Transverse colon (tissue), 4 donors: ENCODE data around the gene NOM1. TPM values are rescaled to one million over a fixed set of nuclear protein-coding genes. Genes with fewer than 3 reads are reported as not detected.
"Not testable (repeated sequence)": the region's sequence is repeated elsewhere in the genome, so short reads cannot be mapped to it uniquely, and the experiment has no call there.

Experiments used
- DNase-seq: peaks from one replicate; pipeline ENCODE4 v3.0.0-alpha.2; 2019
- H3K27ac ChIP-seq, 4 donors: fragments of 200-600 bp; sonication (generic); 2 replicates each; pipeline ENCODE4 v1.5.1; 2016 to 2018; ENCODE audit warnings: inconsistent platforms in 4 of 4
- H3K27me3 ChIP-seq: fragments of 200-600 bp; sonication (generic); 2 replicates; pipeline ENCODE4 v1.5.1; 2017; ENCODE audit warnings: inconsistent platforms
- H3K36me3 ChIP-seq, 4 donors: fragments of 200-600 bp; sonication (generic); 2 replicates each; pipeline ENCODE4 v1.5.1; 2017 to 2019; ENCODE audit warnings: inconsistent platforms in 4 of 4
- H3K4me1 ChIP-seq, 4 donors: fragments of 200-600 bp; sonication (generic); 2 replicates each; pipeline ENCODE4 v1.5.1; 2017 to 2020; ENCODE audit warnings: inconsistent platforms in 4 of 4
- H3K4me3 ChIP-seq, 4 donors: fragments of 200-600 bp; sonication (generic); 1 replicate in 1 of 4; 2 replicates in 3 of 4; pipeline versions ENCODE4 v1.5.1 to v1.6.1; 2017 to 2019; ENCODE audit warnings: inconsistent platforms in 4 of 4
- H3K9me3 ChIP-seq, 2 donors: fragments of 200-600 bp; sonication (generic); 2 replicates each; pipeline ENCODE4 v1.5.1; 2017 to 2019; ENCODE audit warnings: inconsistent platforms in 2 of 2
- EP300 ChIP-seq: sonication (generic); formaldehyde crosslinking; IDR thresholded peaks from one replicate; pipeline ENCODE4 v1.6.1; 2017; ENCODE audit warnings: antibody characterized with exemption, low read depth
- POLR2A ChIP-seq: fragments of 450-650 bp; IDR thresholded peaks from one replicate; pipeline ENCODE4 v1.6.1; 2016; ENCODE audit warnings: antibody characterized with exemption, mild to moderate bottlenecking, moderate library complexity
- POLR2AphosphoS5 ChIP-seq, 3 donors: sonication (generic); formaldehyde crosslinking; IDR thresholded peaks; one replicate each; pipeline ENCODE4 v1.6.1; 2016; ENCODE audit warnings: antibody characterized with exemption in 3 of 3
- WGBS, 2 donors: methylation state at CpG; one replicate each; pipeline ENCODE4 v1.1.5; 2018; ENCODE audit warnings: low coverage in 1 of 2; 5-methylcytosine and 5-hydroxymethylcytosine counted together
- in situ Hi-C, 4 donors: fragments of 200-750 bp; cut with MboI; loops; one replicate each; pipeline versions ENCODE4 v1.15.0 to v1.15.1; 2017; ENCODE audit warnings: low sequenced_read_pairs in 3 of 4, low pct_ligation_motif_present in 1 of 4, low pct_unique_long_range_greater_than_20kb in 1 of 4
- intact Hi-C: fragments of 100-400 bp; cut with DNase I; formaldehyde crosslinking; loops from one replicate; pipeline ENCODE4 v1.15.1; 2023; ENCODE audit warnings: low total_unique reads
- total RNA-seq, 4 donors: library from RNA; depleted of rRNA; stranded (reverse); fragments of >200 nt; gene quantifications; one replicate each; pipeline ENCODE4 v1.1.0, GENCODE V29; 2016
- TF ChIP-seq, protein P1 (sequence below), 5 experiments: fragments of 200-600 bp in 3 of 5; fragments of 450-650 bp in 2 of 5; sonication (generic) in 3 of 5; IDR thresholded peaks; 1 replicate in 2 of 5; 2 replicates in 3 of 5; pipeline ENCODE4 v1.5.1; 2016 to 2017; ENCODE audit warnings: antibody characterized with exemption in 5 of 5, inconsistent platforms in 3 of 5, mild to moderate bottlenecking in 2 of 5, moderate library complexity in 1 of 5

NOM1 gene, protein sequence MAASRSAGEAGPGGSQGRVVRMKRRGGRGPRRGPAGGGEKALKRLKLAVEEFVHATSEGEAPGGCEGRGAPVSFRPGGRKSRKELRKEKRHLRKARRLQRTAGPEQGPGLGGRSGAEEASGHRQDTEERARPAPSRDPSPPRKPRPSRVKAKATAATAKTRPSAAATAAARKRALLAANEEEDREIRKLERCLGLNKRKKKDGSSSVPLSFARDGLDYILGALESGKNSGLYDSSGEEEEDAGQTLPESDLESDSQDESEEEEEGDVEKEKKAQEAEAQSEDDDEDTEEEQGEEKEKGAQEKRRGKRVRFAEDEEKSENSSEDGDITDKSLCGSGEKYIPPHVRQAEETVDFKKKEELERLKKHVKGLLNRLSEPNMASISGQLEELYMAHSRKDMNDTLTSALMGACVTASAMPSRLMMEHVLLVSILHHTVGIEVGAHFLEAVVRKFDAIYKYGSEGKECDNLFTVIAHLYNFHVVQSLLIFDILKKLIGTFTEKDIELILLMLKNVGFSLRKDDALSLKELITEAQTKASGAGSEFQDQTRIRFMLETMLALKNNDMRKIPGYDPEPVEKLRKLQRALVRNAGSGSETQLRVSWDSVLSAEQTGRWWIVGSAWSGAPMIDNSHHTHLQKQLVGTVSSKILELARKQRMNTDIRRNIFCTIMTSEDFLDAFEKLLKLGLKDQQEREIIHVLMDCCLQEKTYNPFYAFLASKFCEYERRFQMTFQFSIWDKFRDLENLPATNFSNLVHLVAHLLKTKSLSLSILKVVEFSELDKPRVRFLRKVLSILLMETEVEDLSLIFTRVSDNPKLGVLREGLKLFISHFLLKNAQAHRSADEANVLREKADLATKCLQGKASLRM
- total RNA-seq: 10 to 100 TPM in 3 of 4 donors, 1 to 10 TPM in 1; 6.6 to 22.4 (median 15.2) TPM

DNA sequence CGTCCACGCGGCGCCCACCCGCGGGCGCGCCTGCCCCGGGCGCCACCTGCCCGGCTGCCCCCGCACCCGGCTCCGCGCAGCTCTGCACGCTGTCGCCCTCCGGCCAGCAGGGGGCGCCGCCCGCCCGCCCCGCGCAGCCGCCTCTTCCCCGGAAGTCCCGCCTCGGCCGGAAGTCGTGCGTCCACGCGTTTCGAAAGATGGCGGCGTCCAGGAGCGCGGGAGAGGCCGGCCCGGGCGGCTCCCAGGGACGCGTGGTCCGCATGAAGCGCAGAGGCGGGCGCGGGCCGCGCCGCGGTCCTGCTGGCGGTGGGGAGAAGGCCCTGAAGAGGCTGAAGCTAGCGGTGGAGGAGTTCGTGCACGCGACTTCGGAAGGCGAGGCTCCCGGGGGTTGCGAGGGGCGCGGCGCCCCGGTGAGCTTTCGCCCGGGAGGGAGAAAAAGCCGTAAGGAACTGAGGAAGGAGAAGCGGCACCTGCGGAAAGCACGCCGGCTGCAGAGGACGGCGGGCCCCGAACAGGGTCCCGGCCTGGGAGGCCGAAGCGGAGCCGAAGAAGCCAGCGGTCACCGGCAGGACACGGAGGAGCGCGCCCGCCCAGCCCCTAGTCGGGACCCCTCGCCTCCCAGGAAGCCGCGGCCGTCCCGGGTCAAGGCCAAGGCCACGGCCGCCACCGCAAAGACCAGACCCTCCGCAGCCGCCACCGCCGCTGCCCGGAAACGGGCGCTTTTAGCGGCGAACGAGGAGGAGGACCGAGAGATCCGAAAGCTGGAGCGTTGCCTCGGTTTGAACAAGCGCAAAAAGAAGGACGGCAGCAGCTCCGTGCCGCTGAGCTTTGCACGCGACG, at the start of gene NOM1:
Gene NOM1 (plus strand): TSS at position 172 of the 840 bp plus-strand sequence. CDS start 26 bp downstream, at position 198.
- H3K27me3 ChIP-seq: peaks cover 27% of the 10 kb centered on the region
- H3K9me3 ChIP-seq: no peaks in the 10 kb centered on the region
- in situ Hi-C loops (loop anchor here in 3 of 4 donors (10.0 to 25.0 kb wide), 3 partner anchors 185 to 263 kb away; partner anchors contain the start of gene UBE3C (in 3 of the 3)), intact Hi-C loops (loop anchor here (10.0 kb wide), 1 partner anchor 325 kb away; no protein-coding TSS in a partner anchor)
- TF ChIP-seq POLR2A (peak; percentile 52), EP300 (no peak), POLR2AphosphoS5 (IDR thresholded peaks at IDR 0.05) (peak; percentile 52 to 82 (median 79))
- TF ChIP-seq, protein P1, sequence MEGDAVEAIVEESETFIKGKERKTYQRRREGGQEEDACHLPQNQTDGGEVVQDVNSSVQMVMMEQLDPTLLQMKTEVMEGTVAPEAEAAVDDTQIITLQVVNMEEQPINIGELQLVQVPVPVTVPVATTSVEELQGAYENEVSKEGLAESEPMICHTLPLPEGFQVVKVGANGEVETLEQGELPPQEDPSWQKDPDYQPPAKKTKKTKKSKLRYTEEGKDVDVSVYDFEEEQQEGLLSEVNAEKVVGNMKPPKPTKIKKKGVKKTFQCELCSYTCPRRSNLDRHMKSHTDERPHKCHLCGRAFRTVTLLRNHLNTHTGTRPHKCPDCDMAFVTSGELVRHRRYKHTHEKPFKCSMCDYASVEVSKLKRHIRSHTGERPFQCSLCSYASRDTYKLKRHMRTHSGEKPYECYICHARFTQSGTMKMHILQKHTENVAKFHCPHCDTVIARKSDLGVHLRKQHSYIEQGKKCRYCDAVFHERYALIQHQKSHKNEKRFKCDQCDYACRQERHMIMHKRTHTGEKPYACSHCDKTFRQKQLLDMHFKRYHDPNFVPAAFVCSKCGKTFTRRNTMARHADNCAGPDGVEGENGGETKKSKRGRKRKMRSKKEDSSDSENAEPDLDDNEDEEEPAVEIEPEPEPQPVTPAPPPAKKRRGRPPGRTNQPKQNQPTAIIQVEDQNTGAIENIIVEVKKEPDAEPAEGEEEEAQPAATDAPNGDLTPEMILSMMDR (IDR thresholded peaks at IDR 0.05): peak in 4 of 5 experiments; percentile 62 to 81 (median 74)
- H3K36me3 ChIP-seq: peaks cover 0 to 18% (median 6%) of the 10 kb centered on the region in 4 donors
- peak within 1 kb of the TSS; percentile 62 to 88 (median 72) for H3K27ac ChIP-seq
- peak; percentile 91 for DNase-seq
- peaks cover 12 to 31% (median 20%) of the 10 kb centered on the region in 4 donors for H3K4me1 ChIP-seq
- WGBS, 2 donors: 0% methylated on average over 1 to 99 of the region's 115 CpGs
- peak within 1 kb of the TSS; percentile 83 to 99 (median 96) for H3K4me3 ChIP-seq

DNA sequence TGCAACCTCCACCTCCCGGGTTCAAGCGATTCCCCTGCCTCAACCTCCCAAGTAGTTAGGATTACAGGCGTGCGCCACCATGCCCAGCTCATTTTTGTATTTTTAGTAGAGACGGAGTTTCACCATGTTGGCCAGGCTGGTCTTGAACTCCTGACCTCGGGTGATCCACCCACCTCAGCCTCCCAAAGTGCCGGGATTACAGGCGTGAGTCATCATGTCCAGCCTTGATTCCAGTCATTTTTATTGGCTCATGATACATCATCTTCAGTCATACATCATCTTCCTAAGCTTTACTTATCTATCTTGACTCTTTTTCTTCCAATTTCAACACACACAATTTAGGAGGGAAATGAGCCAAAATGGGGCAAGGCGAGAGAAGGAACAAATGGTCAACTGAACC, 49.4 kb upstream of the NOM1 start:
- H3K9me3 ChIP-seq, DNase-seq, H3K36me3 ChIP-seq, H3K27me3 ChIP-seq, H3K4me1 ChIP-seq, H3K4me3 ChIP-seq, intact Hi-C loops, H3K27ac ChIP-seq: not testable (repeated sequence)
- WGBS, 2 donors: 70 to 73% methylated on average over 9 of the region's 9 CpGs
- in situ Hi-C loops: loop anchor here in 1 of 4 donors (10.0 kb wide), 1 partner anchor 65 kb away; no protein-coding TSS in a partner anchor

DNA sequence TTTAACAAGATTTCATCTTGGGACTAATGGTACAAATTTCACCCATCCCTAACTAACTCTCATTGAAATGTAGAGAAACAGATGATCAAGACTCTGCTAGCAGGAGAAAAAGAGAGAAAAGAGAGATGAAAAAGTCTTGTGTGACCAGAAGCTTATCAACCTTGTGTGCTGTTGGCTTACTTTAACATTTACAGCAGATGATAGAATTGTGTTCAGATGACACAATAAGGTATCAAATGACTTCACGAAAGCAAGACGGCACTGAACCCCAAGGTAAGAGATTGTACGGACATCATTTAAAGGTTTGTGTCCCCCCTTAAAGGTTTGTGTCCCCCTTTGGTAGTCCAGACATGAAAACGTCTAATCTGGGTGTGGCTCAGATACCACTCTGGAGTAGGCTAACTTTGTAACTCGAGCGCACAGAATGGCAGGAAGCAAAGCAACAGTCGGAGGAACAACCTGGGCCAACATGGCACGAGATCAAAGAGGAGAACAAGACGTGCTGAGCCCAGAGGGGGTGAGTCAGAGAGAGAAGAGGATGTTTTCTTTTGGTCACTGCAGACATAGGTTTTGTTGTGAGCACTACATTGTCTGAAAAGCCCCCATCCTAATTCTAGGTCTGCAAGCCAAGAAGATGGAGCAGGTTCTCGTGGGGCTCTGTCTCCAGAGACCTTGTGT, 46.1 kb upstream of the NOM1 start:
- peak overlapping the region in 1 of 4 donors; percentile 34 for H3K27ac ChIP-seq
- H3K4me1 ChIP-seq: no peaks in the 10 kb centered on the region
- intact Hi-C loops (no loop called here), in situ Hi-C loops (loop anchor here in 1 of 4 donors (10.0 kb wide), 1 partner anchor 61 kb away; no protein-coding TSS in a partner anchor)
- H3K36me3 ChIP-seq: no peaks in the 10 kb centered on the region
- DNase-seq: no peak
- H3K27me3 ChIP-seq: no peaks in the 10 kb centered on the region
- 52 to 60% methylated on average over 6 to 10 of the region's 10 CpGs for WGBS, 2 donors
- no peak overlapping the region for H3K4me3 ChIP-seq
- H3K9me3 ChIP-seq: no peaks in the 10 kb centered on the region
- TF ChIP-seq, protein P1 (IDR thresholded peaks at IDR 0.05): no peak
- peak in 1 of 3 donors; percentile 19 for TF ChIP-seq POLR2AphosphoS5 (IDR thresholded peaks at IDR 0.05)

DNA sequence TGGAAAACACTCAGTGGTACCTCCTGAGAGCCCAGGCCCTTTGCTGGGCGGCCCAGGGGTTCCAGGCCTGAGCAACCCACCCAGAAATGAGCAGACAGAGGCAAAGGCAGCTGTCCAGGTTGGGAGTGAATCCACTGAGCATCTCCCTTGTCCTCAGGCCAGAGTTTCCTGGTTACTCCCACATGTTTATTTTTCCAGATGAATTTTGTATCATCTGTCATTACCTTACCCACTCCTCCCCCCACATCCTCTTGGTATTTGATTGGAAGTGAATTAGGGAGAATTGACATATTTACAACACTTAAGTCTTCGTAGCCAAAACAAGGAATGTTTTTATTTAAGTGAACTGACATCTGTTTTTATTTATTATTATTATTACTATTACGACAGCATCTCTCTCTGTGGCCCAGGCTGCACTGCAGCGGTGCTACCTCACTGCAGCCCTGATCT, 43.3 kb upstream of the NOM1 start:
- Histone ChIP-seq H3K4me3 (no peak overlapping the region), H3K27me3 (no peaks in the 10 kb centered on the region), H3K27ac (no peak overlapping the region), H3K9me3 (no peaks in the 10 kb centered on the region), H3K36me3 (no peaks in the 10 kb centered on the region), H3K4me1 (peaks cover 0 to 4% (median 0%) of the 10 kb centered on the region in 4 donors)
- intact Hi-C loops: no loop called here
- in situ Hi-C loops: loop anchor here in 1 of 4 donors (10.0 kb wide), 1 partner anchor 59 kb away; no protein-coding TSS in a partner anchor
- TF ChIP-seq, protein P1 (IDR thresholded peaks at IDR 0.05): no peak
- TF ChIP-seq POLR2A (no peak), EP300 (no peak), POLR2AphosphoS5 (IDR thresholded peaks at IDR 0.05) (no peak)
- WGBS, 2 donors: 59 to 63% methylated on average over 3 to 4 of the region's 4 CpGs
- no peak for DNase-seq
